NCI-H1092 treated with DMSO at 0.1 percent for 48 hours (cell line): Measurements from ENCODE around the gene MED28.
"Not testable (repeated sequence)": the region's sequence is repeated elsewhere in the genome, so short reads cannot be mapped to it uniquely, and the experiment has no call there.

Experiments
- DNase-seq: peaks from one replicate; lab custom pipeline; 2025; lab: John Stamatoyannopoulos, UW

MED28 gene

GRCh38 chr4:17614416-17615299, at the start of gene MED28:
Gene MED28 (plus strand): TSS chr4:17614641. CDS start chr4:17614655, 14 bp downstream.
- peak; percentile 96 for DNase-seq

- DNase-seq, result no peak
Observed at GRCh38 chr4:17565846-17566245, 48.6 kb upstream of the MED28 start.

- no peak for DNase-seq
Observed at GRCh38 chr4:17567271-17567670, 47.2 kb upstream of the MED28 start.

- no peak for DNase-seq
Observed at GRCh38 chr4:17574206-17574605, 40.2 kb upstream of the MED28 start.

- not testable (repeated sequence) for DNase-seq
Observed at GRCh38 chr4:17575177-17575576, 39.3 kb upstream of the MED28 start.

- peak; percentile 95 for DNase-seq
Observed at GRCh38 chr4:17576932-17577664, 37.3 kb upstream of the MED28 start, which contains the start of gene LAP3. Gene LAP3 (plus strand): TSS chr4:17577198. CDS start chr4:17577466, 268 bp downstream.

- peak; percentile 39 for DNase-seq
Observed at GRCh38 chr4:17577665-17578481, 36.6 kb upstream of the MED28 start.

GRCh38 chr4:17578482-17578891, 36.0 kb upstream of the MED28 start:
- DNase-seq, result no peak

GRCh38 chr4:17580969-17581368, 33.5 kb upstream of the MED28 start:
- DNase-seq, result no peak

- DNase-seq, result no peak
Observed at GRCh38 chr4:17583276-17583675, 31.2 kb upstream of the MED28 start.

GRCh38 chr4:17583941-17584340, 30.5 kb upstream of the MED28 start:
- DNase-seq, result no peak

- peak; percentile 14 for DNase-seq
Observed at GRCh38 chr4:17584521-17585213, 29.8 kb upstream of the MED28 start.

- DNase-seq, result no peak
Observed at GRCh38 chr4:17587094-17587822, 27.2 kb upstream of the MED28 start.

- DNase-seq, result no peak
Observed at GRCh38 chr4:17589355-17589754, 25.1 kb upstream of the MED28 start.

- no peak for DNase-seq
Observed at GRCh38 chr4:17595471-17596005, 18.9 kb upstream of the MED28 start.

- peak; percentile 13 for DNase-seq
Observed at GRCh38 chr4:17597517-17597916, 16.9 kb upstream of the MED28 start.

- no peak for DNase-seq
Observed at GRCh38 chr4:17599826-17600225, 14.6 kb upstream of the MED28 start.

GRCh38 chr4:17605236-17605635, 9.2 kb upstream of the MED28 start:
- no peak for DNase-seq

GRCh38 chr4:17613761-17614415, 553 bp upstream of the MED28 start:
- no peak for DNase-seq

- no peak for DNase-seq
Observed at GRCh38 chr4:17616283-17616682, 1.8 kb downstream of the MED28 start.
